H1 (cell line): ENCODE results near the gene UNC50. TPM values are rescaled to one million over a fixed set of nuclear protein-coding genes. Genes with fewer than 3 reads are reported as not detected.
"Not testable (repeated sequence)": the region's sequence is repeated elsewhere in the genome, so short reads cannot be mapped to it uniquely, and the experiment has no call there.

ENCODE experiments used
- CTCF ChIA-PET: fragments of 300-600 bp; sonication (Branson Sonifier 250); formaldehyde crosslinking; loops from one replicate; lab custom pipeline; 2021; ENCODE audit not compliant: partially characterized antibody; lab: Charles Lee
- POLR2A ChIA-PET: fragments of 300-600 bp; sonication (Branson Sonifier 250); formaldehyde crosslinking; loops from one replicate; lab custom pipeline; 2021; ENCODE audit warnings: inconsistent platforms; ENCODE audit not compliant: partially characterized antibody; lab: Charles Lee
- DNase-seq, 2 experiments: peaks; one replicate each; pipeline versions ENCODE4 v3.0.0 to v3.0.0-alpha.2; 2010 to 2022; ENCODE audit warnings: low spot score in 2 of 2, low read depth in 1 of 2, mixed read lengths in 1 of 2
- FAIRE-seq: peaks from 2 replicates; lab custom pipeline; 2011; peaks lifted over from hg19 to GRCh38; lab: Jason Lieb, UNC
- H2AFZ ChIP-seq: 2 replicates; pipeline ENCODE4 v1.8.1; 2012; ENCODE audit warnings: low read length, inconsistent platforms
- H2AK5ac ChIP-seq: 2 replicates; pipeline ENCODE4 v1.6.1; 2013; ENCODE audit warnings: low read depth, low read length
- H2BK120ac ChIP-seq: replicated peaks from 2 replicates; pipeline ENCODE3; 2013; ENCODE audit warnings: low read depth, low read length, inconsistent platforms
- H2BK12ac ChIP-seq: 2 replicates; pipeline ENCODE4 v1.6.1; 2013; ENCODE audit warnings: low read depth, low read length
- H2BK15ac ChIP-seq: 2 replicates; pipeline ENCODE4 v1.6.1; 2013; ENCODE audit warnings: low read length
- H2BK20ac ChIP-seq: 2 replicates; pipeline ENCODE4 v1.6.1; 2013; ENCODE audit warnings: low read length
- H2BK5ac ChIP-seq: 2 replicates; pipeline ENCODE4 v1.6.1; 2013; ENCODE audit warnings: low read depth, low read length
- H3K14ac ChIP-seq: 2 replicates; pipeline ENCODE4 v1.6.1; 2013; ENCODE audit warnings: inconsistent platforms; ENCODE audit not compliant: insufficient read length
- H3K18ac ChIP-seq: 2 replicates; pipeline ENCODE4 v1.6.1; 2013; ENCODE audit warnings: low read length; ENCODE audit errors: extremely low read depth
- H3K23ac ChIP-seq: 2 replicates; pipeline ENCODE4 v1.6.1; 2013; ENCODE audit warnings: inconsistent platforms; ENCODE audit not compliant: insufficient read length
- H3K23me2 ChIP-seq: 2 replicates; pipeline ENCODE4 v1.6.1; 2013; ENCODE audit warnings: low read depth, low read length
- H3K27ac ChIP-seq: 2 replicates; pipeline ENCODE4 v1.6.1; 2011; ENCODE audit warnings: low read depth, low read length, inconsistent platforms
- H3K27me3 ChIP-seq, 4 experiments: replicated peaks in 1 of 4; 1 replicate in 1 of 4; 2 replicates in 3 of 4; pipeline versions ENCODE4 v1.6.1 to v1.8.1; 2011 to 2013; ENCODE audit warnings: low read length in 3 of 4, mild to moderate bottlenecking in 3 of 4, inconsistent platforms in 2 of 4, mixed read lengths in 2 of 4, moderate library complexity in 1 of 4; ENCODE audit not compliant: control insufficient read depth in 3 of 4, insufficient read depth in 3 of 4; ENCODE audit errors: extremely low read depth in 1 of 4
- H3K36me3 ChIP-seq, 4 experiments: 2 replicates each; pipeline versions ENCODE4 v1.6.1 to v1.8.1; 2011 to 2013; ENCODE audit warnings: mild to moderate bottlenecking in 4 of 4, low read length in 3 of 4, moderate library complexity in 2 of 4, control low read depth in 1 of 4, inconsistent platforms in 1 of 4; ENCODE audit not compliant: insufficient read depth in 4 of 4, control insufficient read depth in 2 of 4
- H3K4ac ChIP-seq: replicated peaks from 2 replicates; pipeline ENCODE3; 2013; ENCODE audit warnings: low read length, low read depth, mixed read lengths, inconsistent platforms; ENCODE audit not compliant: insufficient read length
- H3K4me1 ChIP-seq, 4 experiments: replicated peaks in 1 of 4; 1 replicate in 1 of 4; 2 replicates in 3 of 4; pipeline versions ENCODE4 v1.6.1 to v1.8.1; 2011 to 2013; ENCODE audit warnings: low read length in 3 of 4, inconsistent platforms in 2 of 4, mixed read lengths in 1 of 4; ENCODE audit not compliant: insufficient read depth in 4 of 4, control insufficient read depth in 3 of 4
- H3K4me2 ChIP-seq, 2 experiments: 2 replicates each; pipeline versions ENCODE4 v1.6.1 to v1.8.1; 2011 to 2013; ENCODE audit warnings: low read depth in 2 of 2, low read length in 2 of 2, control low read depth in 1 of 2, inconsistent platforms in 1 of 2, mild to moderate bottlenecking in 1 of 2; ENCODE audit not compliant: insufficient read depth in 1 of 2
- H3K4me3 ChIP-seq, 4 experiments: fragments of 200-600, 300-600 bp in 1 of 4; sonication (generic), shearing (Covaris generic), sonication (Bioruptor Twin) in 1 of 4; 2 replicates each; pipeline versions ENCODE4 v1.5.1 to v1.8.1; 2011 to 2016; ENCODE audit warnings: low read length in 4 of 4, low read depth in 3 of 4, control low read depth in 2 of 4, inconsistent platforms in 2 of 4, mild to moderate bottlenecking in 2 of 4, mixed read lengths in 1 of 4, moderate library complexity in 1 of 4; ENCODE audit not compliant: insufficient read depth in 2 of 4; ENCODE audit errors: extremely low read depth in 1 of 4
- H3K56ac ChIP-seq: replicated peaks from 2 replicates; pipeline ENCODE3; 2013; ENCODE audit warnings: low read depth, mild to moderate bottlenecking, mixed read lengths, low read length, inconsistent platforms; ENCODE audit not compliant: insufficient read length
- H3K79me1 ChIP-seq: 2 replicates; pipeline ENCODE4 v1.6.1; 2013; ENCODE audit warnings: low read depth, low read length, control low read depth
- H3K79me2 ChIP-seq, 2 experiments: 2 replicates each; pipeline versions ENCODE4 v1.6.1 to v1.8.1; 2012 to 2013; ENCODE audit warnings: low read length in 2 of 2, mild to moderate bottlenecking in 2 of 2, inconsistent platforms in 1 of 2; ENCODE audit not compliant: insufficient read depth in 2 of 2, control insufficient read depth in 1 of 2
- H3K9ac ChIP-seq, 4 experiments: replicated peaks in 1 of 4; 1 replicate in 1 of 4; 2 replicates in 3 of 4; pipeline versions ENCODE4 v1.6.1 to v1.8.1; 2011 to 2013; ENCODE audit warnings: low read depth in 3 of 4, low read length in 3 of 4, control low read depth in 2 of 4, mild to moderate bottlenecking in 2 of 4, moderate library complexity in 2 of 4, inconsistent platforms in 1 of 4; ENCODE audit errors: extremely low read depth in 1 of 4
- H3K9me3 ChIP-seq, 2 experiments: 2 replicates each; pipeline versions ENCODE4 v1.6.1 to v1.8.1; 2012 to 2013; ENCODE audit warnings: mild to moderate bottlenecking in 2 of 2, moderate library complexity in 2 of 2, control low read depth in 1 of 2, inconsistent platforms in 1 of 2, low read depth in 1 of 2, low read length in 1 of 2, mixed read lengths in 1 of 2; ENCODE audit not compliant: insufficient read depth in 2 of 2
- H4K20me1 ChIP-seq, 2 experiments: replicated peaks in 1 of 2; 2 replicates each; pipeline versions ENCODE3 to v1.8.1; 2011 to 2013; ENCODE audit warnings: inconsistent platforms in 2 of 2, low read length in 2 of 2, mild to moderate bottlenecking in 1 of 2; ENCODE audit not compliant: insufficient read depth in 2 of 2, control insufficient read depth in 1 of 2
- H4K5ac ChIP-seq: 2 replicates; pipeline ENCODE4 v1.6.1; 2013; ENCODE audit warnings: low read length, low read depth, mixed read lengths, inconsistent platforms; ENCODE audit not compliant: insufficient read length
- H4K8ac ChIP-seq: 2 replicates; pipeline ENCODE4 v1.8.0; 2013; ENCODE audit warnings: mild to moderate bottlenecking, moderate library complexity, low read length, inconsistent platforms; ENCODE audit not compliant: insufficient read depth; ENCODE audit errors: extremely low read depth
- H4K91ac ChIP-seq: replicated peaks from 2 replicates; pipeline ENCODE3; 2013; ENCODE audit warnings: low read length, mixed read lengths, inconsistent platforms; ENCODE audit not compliant: insufficient read length
- EGR1 ChIP-seq: IDR thresholded peaks from 2 replicates; pipeline ENCODE4 v1.6.1; 2011; ENCODE audit warnings: low read depth, low read length, borderline replicate concordance
- HDAC6 ChIP-seq: IDR thresholded peaks from one replicate; pipeline ENCODE4 v1.7.1; 2012; ENCODE audit warnings: low read depth, mild to moderate bottlenecking, inconsistent platforms, low read length, moderate library complexity
- SIX5 ChIP-seq: IDR thresholded peaks from 2 replicates; pipeline ENCODE4 v1.6.1; 2011; ENCODE audit warnings: mild to moderate bottlenecking, low read depth, low read length
- WGBS, 2 experiments: shearing (Covaris generic) in 1 of 2; methylation state at CpG; one replicate each; pipeline versions ENCODE4 v1.1.6 to v1.1.7; 2013 to 2015; ENCODE audit warnings: low lambda C conversion rate in 2 of 2, mixed read lengths in 2 of 2, inconsistent platforms in 1 of 2, low coverage in 1 of 2, missing lambda C conversion rate in 1 of 2; ENCODE audit not compliant: insufficient replicate concordance in 2 of 2, insufficient coverage in 1 of 2, insufficient read length in 1 of 2; ENCODE audit errors: extremely low coverage in 1 of 2, missing lambda C conversion rate in 1 of 2; 5-methylcytosine and 5-hydroxymethylcytosine counted together
- polyA plus RNA-seq, 7 experiments: library from polyadenylated mRNA; depleted of rRNA in 3 of 7; stranded (reverse) in 5 of 7; unstranded in 2 of 7; fragments of >200 nt in 5 of 7; fragments of 200-250 nt in 2 of 7; gene quantifications; 1 replicate in 5 of 7; 2 replicates in 1 of 7; 4 replicates in 1 of 7; pipeline versions ENCODE4 v1.2.1 to v1.2.3, GENCODE V29; 2011 to 2013; ENCODE audit warnings: missing spikeins in 2 of 7, mixed read lengths in 2 of 7
- total RNA-seq: library from RNA; stranded (reverse); fragmentation: NEBNext Ultra II Directional; extraction: Animal tissue kit (Norgen Biotek cat#: 25700); gene quantifications from 2 replicates; pipeline ENCODE4 v1.2.1, GENCODE V29; 2021

Gene UNC50
- total and polyA plus RNA-seq, 2 of the 8 experiments (the other 6 are each of a cell fraction or from before 2014, with no cell fraction given), result 33.4 to 58.5 TPM

- TF ChIP-seq EGR1 (no peak), HDAC6 (no peak), SIX5 (no peak)
Measured at GRCh38 chr2:98658816-98659490, 50.6 kb downstream of the UNC50 start (continued).

- H4K20me1 ChIP-seq, H4K91ac ChIP-seq, H3K18ac ChIP-seq, H2BK5ac ChIP-seq, H2BK120ac ChIP-seq, H3K14ac ChIP-seq, H3K9me3 ChIP-seq, H2BK20ac ChIP-seq, H3K4me2 ChIP-seq, H3K79me1 ChIP-seq, H3K23ac ChIP-seq, H4K5ac ChIP-seq, H3K27me3 ChIP-seq, H3K36me3 ChIP-seq, H3K4me3 ChIP-seq, H2BK12ac ChIP-seq, H2AK5ac ChIP-seq, H3K4me1 ChIP-seq, H4K8ac ChIP-seq, H3K79me2 ChIP-seq, H2AFZ ChIP-seq, H3K4ac ChIP-seq, H2BK15ac ChIP-seq, POLR2A ChIA-PET, FAIRE-seq, DNase-seq, H3K9ac ChIP-seq, H3K23me2 ChIP-seq, H3K56ac ChIP-seq, H3K27ac ChIP-seq: not testable (repeated sequence)
- CTCF ChIA-PET, result interaction anchor here (1.4 kb wide), 1 partner anchor 10 kb away, joined by 6 read pairs; no protein-coding TSS in a partner anchor
- WGBS, 2 experiments, result 91% methylated on average over 3 of the region's 3 CpGs; no CpG with 5 or more reads in 1 of the 2 experiments
Measured at GRCh38 chr2:98659491-98659840, 51.1 kb downstream of the UNC50 start.
